ENCODE measurements around the gene LRRC27. TPM values are rescaled to one million over a fixed set of nuclear protein-coding genes. Genes with fewer than 3 reads are reported as not detected.

Gene LRRC27
- total and polyA plus RNA-seq, 2 donors (not counting 1 experiment from before 2014, with no cell fraction given), result 23.6 to 25.6 TPM

GRCh38 chr10:132319853-132320653, 11.9 kb upstream of the LRRC27 start:
- Histone ChIP-seq H3K9ac (ENCODE audit: low read length) (no peak overlapping the region), H3K36me3 (replicated peaks in 1 of 2; ENCODE audit: control extremely low read depth in 1 of 2, control insufficient read depth in 1 of 2, extremely low read depth in 1 of 2, insufficient read depth in 2 of 2, low read length in 1 of 2) (peaks cover 0 to 5% of the 10 kb centered on the region in 2 experiments), H3K4me1 (ENCODE audit: control insufficient read depth in 2 of 2, insufficient read depth in 2 of 2, low read length in 2 of 2) (no peaks in the 10 kb centered on the region), H3K9me3 (ENCODE audit: control extremely low read depth in 1 of 3, control insufficient read depth in 2 of 3, insufficient read depth in 1 of 3, low read length in 2 of 3) (no peaks in the 10 kb centered on the region), H2AFZ (ENCODE audit: insufficient read depth, low read depth, low read length, poor library complexity, severe bottlenecking) (no peak overlapping the region), H3K4me2 (replicated peaks; ENCODE audit: low read depth, low read length, poor library complexity, severe bottlenecking) (no peak overlapping the region), H3K4me3 (ENCODE audit: control extremely low read depth in 1 of 5, extremely low read depth in 1 of 5, insufficient read depth in 1 of 5, low read depth in 2 of 5, low read length in 4 of 5) (no peak overlapping the region), H3K27me3 (replicated peaks in 1 of 4; ENCODE audit: control extremely low read depth in 1 of 4, control insufficient read depth in 3 of 4, insufficient read depth in 4 of 4, low read length in 3 of 4) (no peaks in the 10 kb centered on the region), H3K79me2 (ENCODE audit: control insufficient read depth, insufficient read depth, low read length) (no peaks in the 10 kb centered on the region), H3K27ac (ENCODE audit: low read length in 2 of 2) (no peak overlapping the region), H4K20me1 (ENCODE audit: control insufficient read depth, insufficient read depth, low read length, poor library complexity, severe bottlenecking) (no peaks in the 10 kb centered on the region)
- H3K4me3 Mint-ChIP-seq, result no peak overlapping the region
- ChIA-PET POLR2A (no interaction called here), CTCF (interaction anchor here (1.0 kb wide), 1 partner anchor 33 kb away, joined by 3 read pairs; no protein-coding TSS in a partner anchor)
- TF ChIP-seq CTCF (IDR thresholded peaks at IDR 0.05) (no peak), EZH2 (IDR thresholded peaks at IDR 0.05; ENCODE audit: borderline replicate concordance, insufficient read depth, low read depth, low read length, poor library complexity, severe bottlenecking) (no peak)
- intact Hi-C loops (cut with micrococcal nuclease), result no loop called here
- WGBS (ENCODE audit: insufficient coverage), result 54% methylated on average over 13 of the region's 15 CpGs
- DNase-seq (no peak), ATAC-seq (ENCODE audit: low read depth) (peak; percentile 28)
- no peaks in the 10 kb centered on the region for H3K9me3 Mint-ChIP-seq (ENCODE audit: insufficient read depth)
- peaks cover 10% of the 10 kb centered on the region for H3K4me1 Mint-ChIP-seq
- no peaks in the 10 kb centered on the region for H3K27me3 Mint-ChIP-seq
- no peak overlapping the region for H3K27ac Mint-ChIP-seq
